Stimulated activated CD8-positive, alpha-beta memory T cell treated with anti-CD3 and anti-CD28 coated beads, Interleukin-12 subunit alpha, Interleukin-12 subunit beta, amount 100 ng/mL, for 24 hours (primary cell): ENCODE data around the gene ATP8A1.
"Not testable (repeated sequence)": the region's sequence is repeated elsewhere in the genome, so short reads cannot be mapped to it uniquely, and the experiment has no call there.

Source experiments
- DNase-seq: peaks from one replicate; pipeline ENCODE4 v3.0.0-alpha.2; 2020; ENCODE audit errors: extremely low read depth

ATP8A1 gene

DNA sequence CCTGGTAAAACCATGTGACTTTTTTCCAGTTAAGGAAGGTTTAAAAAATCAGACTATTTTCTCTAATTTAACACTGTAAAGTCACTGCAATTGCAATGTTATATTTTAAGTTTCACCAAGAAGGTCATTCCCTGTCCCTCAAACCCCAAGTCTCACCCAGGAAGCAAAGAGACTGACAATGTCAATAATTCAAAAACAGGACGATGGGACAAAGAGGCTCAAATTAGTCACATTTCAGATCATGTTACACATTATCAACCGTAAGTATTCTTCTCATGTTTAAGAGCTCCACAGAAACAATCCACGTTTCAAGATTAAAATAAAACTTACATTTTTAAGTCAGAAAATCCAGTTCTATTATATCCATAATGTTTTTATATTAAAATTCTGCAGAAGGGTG is 246.5 kb downstream of the ATP8A1 start:
- DNase-seq: no peak

GRCh38 chr4:42404001-42404400 is 252.9 kb downstream of the ATP8A1 start:
- no peak for DNase-seq

GRCh38 chr4:42401171-42401570 is 255.7 kb downstream of the ATP8A1 start:
- no peak for DNase-seq

DNA sequence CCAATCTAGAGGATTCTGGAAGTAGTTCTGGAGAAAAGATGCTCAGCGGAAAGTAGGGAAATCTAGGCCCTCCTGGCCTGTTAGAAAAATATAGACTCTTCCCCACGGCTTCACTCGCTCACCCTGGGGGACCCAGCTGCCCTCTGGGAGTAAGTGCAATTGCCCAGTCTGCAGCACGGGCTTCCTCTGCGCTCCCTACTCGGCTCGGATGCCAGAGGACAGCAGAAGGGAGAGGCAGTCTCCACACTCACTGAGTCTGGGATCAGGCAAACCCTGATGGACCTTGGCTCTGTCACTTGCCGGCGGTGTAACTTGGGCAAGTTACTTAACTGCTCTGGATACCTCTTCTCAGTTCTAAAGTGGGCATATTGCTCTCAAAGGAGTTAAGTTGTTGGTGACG is 257.5 kb downstream of the ATP8A1 start:
- DNase-seq: no peak

GRCh38 chr4:42398871-42399331 is 258.0 kb downstream of the ATP8A1 start:
- DNase-seq: no peak

- no peak for DNase-seq
Measured at GRCh38 chr4:42398171-42398870, 258.6 kb downstream of the ATP8A1 start.

DNA sequence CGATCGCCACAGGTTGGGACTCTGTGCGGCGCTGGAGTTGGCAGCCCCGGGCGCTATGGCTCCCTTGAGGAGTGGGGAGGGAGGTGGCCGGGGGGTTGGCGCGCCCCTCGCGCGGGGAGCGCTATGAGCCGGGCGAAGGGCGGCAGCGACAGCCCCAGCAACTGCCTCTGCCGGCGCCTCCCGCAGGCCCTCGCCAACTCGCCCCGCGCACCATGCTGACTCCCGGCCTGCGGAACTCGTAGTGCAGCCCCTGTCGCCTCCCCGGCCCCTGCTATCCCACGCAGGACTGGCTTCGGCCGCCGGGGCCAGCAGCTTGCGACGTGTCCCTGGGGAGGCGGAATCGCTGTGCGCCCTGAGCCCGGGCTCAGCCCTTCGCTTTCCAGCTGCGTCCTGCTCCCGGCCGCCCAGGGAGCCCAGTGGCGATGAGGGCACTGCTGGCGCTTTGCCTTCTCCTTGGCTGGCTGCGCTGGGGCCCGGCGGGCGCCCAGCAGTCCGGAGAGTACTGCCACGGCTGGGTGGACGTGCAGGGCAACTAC is 259.2 kb downstream of the ATP8A1 start:
- DNase-seq: no peak

GRCh38 chr4:42396752-42397634 is 259.9 kb downstream of the ATP8A1 start, which contains the start of gene SHISA3:
TSS of gene SHISA3 (plus strand) at chr4:42397488. CDS start at chr4:42398057, 569 bp downstream.
- no peak for DNase-seq

GRCh38 chr4:42396361-42396751 is 260.5 kb downstream of the ATP8A1 start:
- DNase-seq: no peak

DNA sequence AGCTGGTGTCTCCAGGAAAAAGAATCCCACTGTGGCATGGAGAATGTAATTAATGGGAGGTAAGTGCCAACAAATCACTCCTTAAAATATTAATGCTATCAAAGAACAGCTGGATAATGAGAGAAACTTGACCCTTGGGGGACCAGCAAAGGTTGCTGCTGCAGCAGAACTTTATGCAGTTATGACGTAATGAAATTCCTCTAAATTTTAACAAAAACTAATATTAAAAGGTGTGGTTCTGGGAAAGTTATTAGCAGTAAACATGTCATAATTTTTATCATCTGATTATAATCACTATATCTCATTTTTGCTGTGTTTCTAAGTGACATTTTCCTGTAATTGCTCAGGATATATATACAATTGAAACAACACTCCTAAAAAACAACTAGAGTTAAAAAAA is 261.3 kb downstream of the ATP8A1 start:
- DNase-seq: no peak

- DNase-seq: no peak
Measured at GRCh38 chr4:42392436-42392835, 264.5 kb downstream of the ATP8A1 start.

DNA sequence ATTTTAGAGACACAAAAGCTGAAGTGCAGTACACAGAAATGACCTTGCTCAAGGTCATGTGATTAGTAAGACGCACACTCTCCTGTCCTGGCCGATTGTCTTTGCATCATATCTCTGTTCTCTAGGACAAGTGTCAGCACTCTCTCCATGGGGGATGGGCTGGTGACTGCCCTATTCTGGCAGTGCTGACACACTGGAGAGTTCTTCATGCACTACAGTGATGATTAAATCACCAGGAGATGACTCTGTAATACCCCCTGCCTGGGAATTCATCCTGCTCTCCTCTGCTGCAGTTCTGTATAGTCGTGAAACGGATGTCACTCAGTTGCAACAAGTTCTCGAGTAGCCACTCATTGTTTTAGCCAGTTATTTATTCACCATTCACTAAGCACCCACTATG is 264.9 kb downstream of the ATP8A1 start:
- no peak for DNase-seq

DNA sequence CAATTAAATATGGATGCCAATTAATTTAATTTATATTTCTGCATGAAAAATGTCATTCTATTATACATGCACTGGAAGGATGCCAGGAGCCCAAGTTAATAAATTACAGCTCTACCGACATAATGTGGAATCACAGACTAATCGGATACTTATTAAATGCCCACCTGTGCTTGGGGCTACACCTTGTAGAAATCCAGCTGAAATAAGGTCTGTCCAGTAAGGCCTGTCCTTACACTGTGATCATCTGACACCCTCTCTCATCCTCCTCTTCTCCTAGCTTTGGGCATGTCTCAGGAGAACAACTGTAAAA is 265.6 kb downstream of the ATP8A1 start:
- no peak for DNase-seq

- DNase-seq: no peak
Measured at GRCh38 chr4:42390622-42391354, 266.1 kb downstream of the ATP8A1 start.

GRCh38 chr4:42385516-42385915 is 271.4 kb downstream of the ATP8A1 start:
- DNase-seq: no peak

GRCh38 chr4:42381666-42382065 is 275.2 kb downstream of the ATP8A1 start:
- no peak for DNase-seq

DNA sequence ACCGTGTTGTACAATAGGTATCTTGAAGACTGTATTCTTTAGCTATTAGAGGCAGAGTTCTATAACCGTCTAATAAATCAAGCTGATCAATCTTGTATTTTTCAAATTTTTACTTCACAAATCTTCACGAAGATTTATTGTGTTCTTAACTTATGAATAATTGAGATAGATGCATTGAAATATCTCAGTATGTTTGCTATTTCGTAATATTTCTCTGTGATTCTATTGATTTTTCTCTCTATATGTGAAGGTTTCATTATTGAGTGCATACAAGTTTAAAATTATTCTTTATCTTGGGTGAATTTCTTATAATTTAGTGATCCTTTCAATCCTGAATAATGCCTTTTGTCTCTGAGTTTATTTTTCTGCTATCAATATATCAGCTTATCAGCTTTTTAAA is 279.4 kb downstream of the ATP8A1 start:
- DNase-seq: no peak

GRCh38 chr4:42372303-42372702 is 284.6 kb downstream of the ATP8A1 start:
- DNase-seq: not testable (repeated sequence)

DNA sequence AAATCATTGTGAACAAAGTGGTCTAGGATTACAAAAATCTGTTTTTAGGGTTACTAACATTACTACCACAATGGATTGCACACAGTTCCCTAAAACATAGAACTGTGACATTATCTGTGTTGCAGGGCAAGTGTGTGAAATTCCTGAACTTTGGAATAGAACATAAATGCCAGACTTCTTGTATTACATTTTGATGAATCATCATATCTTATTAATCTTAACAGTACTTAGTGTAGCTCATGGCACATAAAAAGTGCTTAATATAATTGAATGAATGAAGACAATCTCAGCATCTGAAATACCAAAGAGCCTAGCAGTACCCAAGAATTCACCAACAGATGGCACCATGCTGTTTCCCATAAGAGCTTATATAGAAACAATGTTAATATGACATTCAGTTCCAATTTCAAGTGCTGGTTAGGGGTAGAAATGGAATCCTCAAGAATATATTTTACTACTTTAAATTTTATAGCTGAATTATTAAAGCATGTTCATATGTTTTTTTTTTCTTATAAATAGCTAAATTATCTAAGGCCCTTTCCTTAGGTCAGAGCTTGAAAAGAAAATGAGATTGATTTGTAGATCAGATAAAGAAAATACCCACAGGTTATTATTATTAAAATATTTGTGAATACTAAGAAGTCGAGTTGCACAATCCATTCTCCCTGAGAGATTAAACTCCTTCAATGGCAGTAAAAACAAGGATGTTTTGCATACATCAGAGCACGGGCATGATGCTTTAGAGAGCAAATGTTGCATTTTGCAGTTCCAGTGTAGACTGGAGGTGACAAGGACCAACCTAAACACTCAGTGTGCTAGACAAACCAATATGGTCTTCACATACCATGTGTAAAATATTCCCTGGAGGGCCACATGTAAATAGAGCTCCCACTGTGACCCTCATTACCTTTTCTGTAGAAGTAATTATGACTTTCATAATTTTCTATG is 285.3 kb downstream of the ATP8A1 start:
- no peak for DNase-seq

GRCh38 chr4:42369489-42369888 is 287.4 kb downstream of the ATP8A1 start:
- DNase-seq: no peak

DNA sequence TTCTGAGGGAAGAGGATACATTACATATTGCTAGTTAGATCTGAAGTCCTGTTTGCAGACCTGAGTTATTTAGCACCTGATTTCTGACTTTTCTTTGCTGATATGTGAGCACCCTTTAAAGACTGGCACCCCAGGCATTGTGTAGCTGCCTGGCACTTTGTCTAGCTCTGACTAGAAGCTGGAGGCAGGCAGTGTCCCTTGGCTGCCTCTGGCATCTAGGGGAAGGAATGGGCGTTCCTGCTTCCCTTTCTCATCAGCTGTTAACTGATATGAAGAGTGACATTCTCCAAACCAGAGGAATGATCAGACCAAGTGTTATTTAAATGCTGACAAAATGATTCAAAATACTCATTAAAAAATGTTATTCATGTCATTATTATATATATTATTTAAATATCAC is 289.9 kb downstream of the ATP8A1 start:
- DNase-seq: no peak
